Body of pancreas (tissue), 4 donors: ENCODE data around the gene NTS. TPM values are rescaled to one million over a fixed set of nuclear protein-coding genes. Genes with fewer than 3 reads are reported as not detected.

Experiments
- ATAC-seq: fragments of 150-250 bp; one replicate; pipeline ENCODE4 v1.9.1; 2016
- DNase-seq, 4 donors: peaks; one replicate each; pipeline ENCODE4 v3.0.0-alpha.2; 2019
- H3K27ac ChIP-seq, 4 donors: fragments of 200-600 bp; sonication (generic); 1 replicate in 3 of 4; 2 replicates in 1 of 4; pipeline versions ENCODE4 v1.5.1 to v1.6.1; 2016 to 2019; ENCODE audit warnings: mild to moderate bottlenecking in 1 of 4, mixed read lengths in 1 of 4, moderate library complexity in 1 of 4
- H3K27me3 ChIP-seq, 2 donors: fragments of 200-600 bp; sonication (generic); one replicate each; pipeline ENCODE4 v1.6.0; 2016; ENCODE audit warnings: mild to moderate bottlenecking in 1 of 2
- H3K36me3 ChIP-seq, 2 donors: fragments of 200-600 bp; sonication (generic); replicated peaks in 1 of 2; 2 replicates each; pipeline ENCODE4 v1.5.1; 2016; ENCODE audit warnings: low read depth in 2 of 2; ENCODE audit not compliant: insufficient read depth in 1 of 2
- H3K4me1 ChIP-seq: fragments of 200-600 bp; sonication (generic); one replicate; pipeline ENCODE4 v1.6.0; 2016
- H3K4me3 ChIP-seq, 2 donors: fragments of 200-600 bp; sonication (generic); 1 replicate in 1 of 2; 2 replicates in 1 of 2; pipeline ENCODE4 v1.5.1; 2016 to 2019
- H3K9me3 ChIP-seq, 3 donors: fragments of 200-600 bp; sonication (generic); 1 replicate in 2 of 3; 2 replicates in 1 of 3; pipeline ENCODE4 v1.5.1; 2016
- POLR2A ChIP-seq, 3 donors: fragments of 450-650 bp; IDR thresholded peaks; one replicate each; pipeline ENCODE4 v1.6.1; 2016; ENCODE audit warnings: antibody characterized with exemption in 3 of 3, mild to moderate bottlenecking in 2 of 3
- WGBS, 2 donors: methylation state at CpG; one replicate each; pipeline ENCODE4 v1.1.5; 2017; 5-methylcytosine and 5-hydroxymethylcytosine counted together
- intact Hi-C: fragments of 100-400 bp; cut with DNase I; formaldehyde crosslinking; loops from one replicate; pipeline ENCODE4 v1.15.1; 2023
- total RNA-seq, 2 donors: library from RNA; depleted of rRNA; stranded (reverse); fragments of >200 nt; gene quantifications; one replicate each; pipeline ENCODE4 v1.1.0, GENCODE V29; 2016
- TF ChIP-seq, protein P1 (sequence below), 7 experiments: fragments of 450-650 bp in 4 of 7; fragments of 200-600 bp in 3 of 7; sonication (generic) in 3 of 7; IDR thresholded peaks; one replicate each; pipeline ENCODE4 v1.5.1; 2016 to 2019; ENCODE audit warnings: antibody characterized with exemption in 7 of 7

NTS gene
- total RNA-seq, 2 donors from 2014 or later = 1.3 TPM; not detected in 1

- TF ChIP-seq, protein P1, sequence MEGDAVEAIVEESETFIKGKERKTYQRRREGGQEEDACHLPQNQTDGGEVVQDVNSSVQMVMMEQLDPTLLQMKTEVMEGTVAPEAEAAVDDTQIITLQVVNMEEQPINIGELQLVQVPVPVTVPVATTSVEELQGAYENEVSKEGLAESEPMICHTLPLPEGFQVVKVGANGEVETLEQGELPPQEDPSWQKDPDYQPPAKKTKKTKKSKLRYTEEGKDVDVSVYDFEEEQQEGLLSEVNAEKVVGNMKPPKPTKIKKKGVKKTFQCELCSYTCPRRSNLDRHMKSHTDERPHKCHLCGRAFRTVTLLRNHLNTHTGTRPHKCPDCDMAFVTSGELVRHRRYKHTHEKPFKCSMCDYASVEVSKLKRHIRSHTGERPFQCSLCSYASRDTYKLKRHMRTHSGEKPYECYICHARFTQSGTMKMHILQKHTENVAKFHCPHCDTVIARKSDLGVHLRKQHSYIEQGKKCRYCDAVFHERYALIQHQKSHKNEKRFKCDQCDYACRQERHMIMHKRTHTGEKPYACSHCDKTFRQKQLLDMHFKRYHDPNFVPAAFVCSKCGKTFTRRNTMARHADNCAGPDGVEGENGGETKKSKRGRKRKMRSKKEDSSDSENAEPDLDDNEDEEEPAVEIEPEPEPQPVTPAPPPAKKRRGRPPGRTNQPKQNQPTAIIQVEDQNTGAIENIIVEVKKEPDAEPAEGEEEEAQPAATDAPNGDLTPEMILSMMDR (IDR thresholded peaks at IDR 0.05) = no peak
- Histone ChIP-seq H3K9me3 (no peaks in the 10 kb centered on the region), H3K36me3 (no peaks in the 10 kb centered on the region), H3K4me1 (peaks cover 10% of the 10 kb centered on the region), H3K4me3 (no peak overlapping the region), H3K27ac (no peak overlapping the region), H3K27me3 (no peaks in the 10 kb centered on the region)
- intact Hi-C loops = no loop called here
- DNase-seq = no peak
- ATAC-seq = no peak
Measured at GRCh38 chr12:85833579-85833978, 40.5 kb upstream of the NTS start.

- no peaks in the 10 kb centered on the region for H3K27me3 ChIP-seq
- TF ChIP-seq, protein P1 (IDR thresholded peaks at IDR 0.05) = no peak
- TF ChIP-seq POLR2A (IDR thresholded peaks at IDR 0.05) = no peak
- no peaks in the 10 kb centered on the region for H3K36me3 ChIP-seq
- ATAC-seq (no peak), DNase-seq (no peak)
- 52 to 67% methylated on average over 2 of the region's 2 CpGs for WGBS, 2 donors
- H3K4me3 ChIP-seq = no peak overlapping the region
- H3K4me1 ChIP-seq = peaks cover 10% of the 10 kb centered on the region
- peak overlapping the region in 1 of 4 donors; percentile 82 for H3K27ac ChIP-seq
- intact Hi-C loops = no loop called here
- H3K9me3 ChIP-seq = no peaks in the 10 kb centered on the region
Measured at GRCh38 chr12:85834378-85834777, 39.7 kb upstream of the NTS start.

DNA sequence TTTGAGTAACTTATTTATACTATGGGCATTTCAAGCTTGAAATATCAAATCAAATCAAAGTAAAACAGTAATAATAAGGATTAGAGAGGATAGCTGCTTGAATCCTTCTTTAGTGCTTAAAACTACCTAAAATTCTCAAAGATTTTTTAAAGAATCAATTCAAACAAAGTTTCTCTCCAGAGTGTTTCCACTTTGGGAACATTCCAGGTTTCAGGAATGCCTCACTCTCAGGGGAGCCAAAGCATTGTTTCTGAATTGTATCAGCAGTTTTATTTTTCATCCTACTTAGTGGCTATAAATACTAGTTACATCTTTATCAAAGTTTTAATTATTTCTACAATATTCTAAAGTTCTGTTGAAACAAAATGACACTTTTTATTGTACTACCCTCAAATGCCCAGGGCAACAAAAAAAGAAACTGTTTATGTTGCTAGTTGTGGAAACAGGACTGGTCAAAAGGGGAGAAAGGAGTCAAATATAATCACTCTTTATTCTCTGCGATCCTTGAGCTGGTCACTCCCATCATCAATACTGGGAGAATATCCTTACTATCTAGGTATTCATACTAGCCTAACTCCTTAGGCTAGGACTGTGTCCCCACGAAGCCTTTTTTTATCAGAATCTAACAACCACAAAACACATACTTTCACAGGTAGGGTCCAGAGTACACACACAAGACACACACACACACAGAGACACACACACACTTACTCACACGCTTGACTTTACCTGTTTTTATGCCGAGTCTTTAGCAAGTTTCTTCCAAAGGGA lies 38.5 kb upstream of the NTS start:
- Histone ChIP-seq H3K4me3 (peak overlapping the region in 1 of 2 donors; percentile 14), H3K36me3 (no peaks in the 10 kb centered on the region), H3K9me3 (no peaks in the 10 kb centered on the region), H3K27me3 (no peaks in the 10 kb centered on the region), H3K4me1 (peaks cover 11% of the 10 kb centered on the region), H3K27ac (peak overlapping the region; percentile 49 to 82 (median 66))
- TF ChIP-seq, protein P1 (IDR thresholded peaks at IDR 0.05) = no peak
- no peak for TF ChIP-seq POLR2A (IDR thresholded peaks at IDR 0.05)
- ATAC-seq = peak; percentile 36
- 3 to 6% methylated on average over 4 of the region's 4 CpGs for WGBS, 2 donors
- intact Hi-C loops = no loop called here
- DNase-seq = no peak

GRCh38 chr12:85836197-85837090 lies 37.7 kb upstream of the NTS start, which contains the start of gene RASSF9:
TSS of gene RASSF9 (minus strand) at chr12:85836409. CDS start at chr12:85836201, 208 bp downstream.
- Histone ChIP-seq H3K27ac (peak within 1 kb of the TSS; percentile 49 to 82 (median 66)), H3K36me3 (no peaks in the 10 kb centered on the region), H3K9me3 (no peaks in the 10 kb centered on the region), H3K4me3 (peak within 1 kb of the TSS in 1 of 2 donors; percentile 14), H3K27me3 (no peaks in the 10 kb centered on the region), H3K4me1 (peaks cover 14% of the 10 kb centered on the region)
- WGBS, 2 donors = 13 to 19% methylated on average over 15 of the region's 15 CpGs
- DNase-seq (peak; percentile 66 to 86 (median 80)), ATAC-seq (peak; percentile 88)
- TF ChIP-seq, protein P1 (IDR thresholded peaks at IDR 0.05) = no peak
- TF ChIP-seq POLR2A (IDR thresholded peaks at IDR 0.05) = peak in 2 of 3 donors; percentile 49 to 55
- intact Hi-C loops = no loop called here
